Stimulated activated naive CD4-positive, alpha-beta T cell treated with Interleukin-2 at 50 U/mL for 16 hours (primary cell): Measurements from ENCODE around the gene OPCML.

ENCODE experiments used
- DNase-seq: peaks from one replicate; lab custom pipeline; 2025; lab: John Stamatoyannopoulos, UW

Gene OPCML

GRCh38 chr11:132561937-132562336 lies 970.4 kb downstream of the OPCML start:
- DNase-seq, result no peak

GRCh38 chr11:132559331-132560036 lies 972.8 kb downstream of the OPCML start:
- DNase-seq, result no peak

- DNase-seq, result no peak
These were observed 976.0 kb downstream of the OPCML start for GRCh38 chr11:132556316-132556715.

GRCh38 chr11:132555617-132556016 lies 976.7 kb downstream of the OPCML start:
- DNase-seq, result no peak

GRCh38 chr11:132551016-132551415 lies 981.3 kb downstream of the OPCML start:
- DNase-seq, result no peak

GRCh38 chr11:132549561-132549960 lies 982.7 kb downstream of the OPCML start:
- no peak for DNase-seq

- DNase-seq, result no peak
These were observed 983.3 kb downstream of the OPCML start for GRCh38 chr11:132549001-132549400.

GRCh38 chr11:132544007-132544406 lies 988.3 kb downstream of the OPCML start:
- no peak for DNase-seq

GRCh38 chr11:132541794-132542193 lies 990.5 kb downstream of the OPCML start:
- DNase-seq, result no peak

- no peak for DNase-seq
These were observed 991.7 kb downstream of the OPCML start for GRCh38 chr11:132540581-132540980.

- no peak for DNase-seq
These were observed 992.5 kb downstream of the OPCML start for GRCh38 chr11:132539590-132540368.

GRCh38 chr11:132538642-132539041 lies 993.7 kb downstream of the OPCML start:
- no peak for DNase-seq

- DNase-seq, result no peak
These were observed 996.5 kb downstream of the OPCML start for GRCh38 chr11:132535830-132536229.

GRCh38 chr11:132531921-132532320 lies 1000.4 kb downstream of the OPCML start:
- no peak for DNase-seq

GRCh38 chr11:132528181-132528580 lies 1004.1 kb downstream of the OPCML start:
- no peak for DNase-seq

GRCh38 chr11:132523929-132524328 lies 1008.4 kb downstream of the OPCML start:
- no peak for DNase-seq

- no peak for DNase-seq
These were observed 1012.1 kb downstream of the OPCML start for GRCh38 chr11:132520199-132520598.

- no peak for DNase-seq
These were observed 1013.0 kb downstream of the OPCML start for GRCh38 chr11:132519241-132519815.

- DNase-seq, result no peak
These were observed 1027.7 kb downstream of the OPCML start for GRCh38 chr11:132504501-132505041.

- DNase-seq, result no peak
These were observed 1030.9 kb downstream of the OPCML start for GRCh38 chr11:132501356-132501755.

GRCh38 chr11:132499661-132500060 lies 1032.6 kb downstream of the OPCML start:
- DNase-seq, result no peak

- DNase-seq, result no peak
These were observed 1036.0 kb downstream of the OPCML start for GRCh38 chr11:132496341-132496740.

- no peak for DNase-seq
These were observed 1038.5 kb downstream of the OPCML start for GRCh38 chr11:132493801-132494200.
